Non-pigmented ciliary epithelial cell (primary cell): Measurements from ENCODE around the gene RTN4R.

ENCODE experiments used
- DNase-seq: peaks from one replicate; pipeline ENCODE4 v3.0.0-alpha.2; 2010; ENCODE audit warnings: low read depth

Gene RTN4R

DNA sequence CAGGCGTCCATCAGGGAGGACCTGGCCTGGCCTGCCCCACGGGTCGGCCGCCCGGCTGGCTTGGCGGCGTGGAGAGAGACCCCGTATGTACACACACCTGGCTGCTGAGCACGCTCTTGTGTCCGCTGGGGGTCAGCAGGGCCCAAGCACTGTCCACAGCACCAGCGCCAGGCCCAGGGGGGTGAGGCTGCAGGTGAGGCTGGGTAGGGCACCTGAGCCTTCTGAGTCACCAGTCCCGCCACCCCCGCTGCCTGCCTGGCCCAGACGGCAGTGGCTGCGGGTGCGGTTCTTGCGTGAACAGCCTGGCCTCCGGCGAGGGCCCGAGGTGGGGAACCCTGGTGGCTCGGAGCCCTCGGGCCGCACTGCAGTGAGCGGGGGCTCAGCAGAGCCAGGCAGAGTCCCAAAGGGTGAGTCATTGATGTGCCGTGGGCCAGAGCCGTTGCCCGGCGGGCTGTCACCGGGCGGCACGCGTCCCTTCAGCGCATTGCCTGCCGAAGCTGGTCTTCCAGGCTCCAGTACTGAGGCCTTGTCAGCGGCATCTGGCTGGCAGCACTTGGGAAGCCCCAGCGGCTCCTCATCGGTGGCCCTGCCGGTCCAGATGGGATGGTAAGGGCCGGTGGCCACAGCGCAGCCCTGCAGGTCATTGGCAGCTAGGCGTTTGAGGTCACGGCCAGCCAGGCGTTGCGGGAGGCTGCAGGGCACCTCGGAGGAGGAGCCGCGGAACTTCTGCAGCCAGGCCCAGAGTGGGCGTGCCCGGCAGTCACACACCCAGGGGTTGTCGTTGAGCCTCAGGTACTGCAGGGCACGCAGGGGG is 26.3 kb downstream of the RTN4R start:
- no peak for DNase-seq

DNA sequence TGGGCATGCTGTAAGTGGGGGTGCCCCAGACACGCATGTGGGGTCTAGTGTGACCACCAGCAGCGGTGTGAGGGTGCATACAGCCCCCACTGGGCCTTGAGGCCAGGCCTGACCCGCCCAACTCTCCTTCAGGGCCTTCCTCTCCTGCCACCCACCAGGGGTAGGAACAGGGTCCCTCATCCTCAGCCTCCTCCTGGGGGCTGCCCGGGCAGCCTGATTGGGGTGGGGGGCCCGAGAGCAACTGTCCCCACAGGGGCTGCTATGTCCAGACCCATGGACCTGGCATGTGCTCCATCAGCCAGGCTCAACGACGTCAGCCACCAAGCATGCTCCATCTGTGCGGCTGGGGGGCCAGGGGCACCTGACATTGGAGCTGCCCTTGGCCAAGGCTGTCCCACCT is 27.2 kb downstream of the RTN4R start:
- DNase-seq: no peak

DNA sequence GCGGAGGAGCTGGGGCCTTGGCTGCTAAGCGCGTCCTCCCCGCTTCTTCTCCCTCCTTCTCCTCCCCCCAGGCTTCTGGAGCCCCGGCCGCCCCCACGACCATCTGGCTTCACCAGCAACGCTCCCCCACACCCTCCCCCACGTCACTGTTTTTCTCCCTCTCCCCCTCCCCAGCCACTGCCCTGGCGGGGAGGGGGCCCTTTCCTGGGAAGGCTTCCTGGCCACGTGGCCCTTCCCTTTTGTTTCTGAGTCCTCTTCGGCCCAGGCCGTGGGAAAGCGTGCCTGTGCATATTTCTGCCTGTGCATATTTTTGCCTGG is 27.7 kb downstream of the RTN4R start:
- no peak for DNase-seq

GRCh38 chr22:20239676-20240446 is 28.3 kb downstream of the RTN4R start:
- no peak for DNase-seq

- no peak for DNase-seq
These were observed 29.0 kb downstream of the RTN4R start for GRCh38 chr22:20238901-20239675.

GRCh38 chr22:20238536-20238900 is 29.6 kb downstream of the RTN4R start:
- no peak for DNase-seq

DNA sequence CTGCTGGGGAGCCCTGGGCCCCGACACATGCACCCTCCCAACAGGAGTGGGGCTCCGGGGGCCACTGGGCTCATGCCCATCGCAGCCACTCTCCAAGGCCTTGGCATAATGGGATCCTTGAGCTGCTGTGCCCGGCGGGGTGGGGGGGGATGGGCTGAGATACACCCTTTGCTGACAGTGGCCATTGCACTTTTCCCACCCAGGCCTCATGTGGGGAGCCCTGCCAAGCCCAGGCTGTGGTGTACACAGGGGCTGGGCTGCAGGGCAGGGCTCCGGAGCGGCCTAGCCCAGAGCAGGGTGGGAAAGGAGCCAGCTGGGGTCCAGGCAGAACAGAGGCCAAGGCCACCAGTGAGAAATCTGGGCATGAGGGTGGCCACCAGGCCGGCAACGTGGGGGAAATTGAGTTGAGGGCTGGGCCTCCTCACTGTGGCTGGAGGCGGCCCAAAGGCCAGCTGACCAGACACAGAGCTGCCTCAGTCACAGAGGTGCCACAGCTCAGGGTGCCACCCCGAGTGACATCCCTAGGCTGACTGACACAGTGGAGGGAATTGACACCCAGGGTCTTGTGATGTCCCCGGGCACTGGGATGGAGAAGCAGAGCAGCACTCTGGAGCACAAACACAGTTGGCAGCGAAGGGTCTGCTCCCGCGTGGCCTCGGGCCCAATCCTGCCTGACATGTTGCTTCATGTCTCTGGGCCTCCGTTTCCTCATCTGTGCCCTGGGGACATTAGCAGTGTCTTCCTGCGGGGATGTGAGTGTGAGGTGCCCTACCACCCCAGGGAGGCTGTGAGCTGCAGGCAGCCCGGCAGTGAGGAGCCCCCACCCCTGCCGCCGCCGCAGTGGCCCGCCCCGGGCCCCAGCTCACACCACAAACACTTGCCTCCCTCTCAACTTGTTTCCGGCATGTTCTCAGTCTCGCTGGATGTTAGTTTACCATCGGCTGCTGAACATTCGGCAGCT is 30.4 kb downstream of the RTN4R start:
- DNase-seq: no peak

- no peak for DNase-seq
These were observed 31.9 kb downstream of the RTN4R start for GRCh38 chr22:20236052-20236717.

- no peak for DNase-seq
These were observed 32.6 kb downstream of the RTN4R start for GRCh38 chr22:20235389-20235991.

GRCh38 chr22:20234760-20235388 is 33.2 kb downstream of the RTN4R start:
- DNase-seq: no peak

GRCh38 chr22:20234314-20234682 is 33.8 kb downstream of the RTN4R start:
- no peak for DNase-seq

GRCh38 chr22:20233351-20234313 is 34.5 kb downstream of the RTN4R start:
- no peak for DNase-seq

DNA sequence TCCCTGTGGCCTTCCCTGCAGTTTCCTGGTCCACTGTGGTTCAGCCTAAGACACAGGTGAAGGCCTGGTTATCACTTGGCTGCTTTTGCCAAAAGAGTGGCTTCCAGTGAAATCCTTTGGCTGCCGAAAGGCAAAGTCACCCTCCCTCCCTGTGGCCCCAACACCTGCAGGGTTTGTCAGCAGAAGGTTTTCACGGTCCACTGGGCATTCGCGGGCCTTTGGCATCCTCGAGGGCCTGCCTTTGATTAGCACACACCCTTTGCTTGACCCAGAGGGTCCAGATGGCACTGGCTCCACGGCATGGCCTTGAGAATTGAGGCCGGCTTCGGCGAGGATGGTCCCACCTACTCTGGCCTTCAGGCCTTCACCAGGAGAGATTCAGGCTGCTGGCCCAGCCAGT is 35.3 kb downstream of the RTN4R start:
- no peak for DNase-seq

- DNase-seq: no peak
These were observed 35.9 kb downstream of the RTN4R start for GRCh38 chr22:20232237-20232598.

GRCh38 chr22:20231514-20232236 is 36.4 kb downstream of the RTN4R start:
- DNase-seq: no peak

- no peak for DNase-seq
These were observed 37.2 kb downstream of the RTN4R start for GRCh38 chr22:20230777-20231420.

- no peak for DNase-seq
These were observed 38.0 kb downstream of the RTN4R start for GRCh38 chr22:20229916-20230775.
